Peyer's patch (tissue), 4 donors: ENCODE data around the gene PSMG4. TPM values are rescaled to one million over a fixed set of nuclear protein-coding genes. Genes with fewer than 3 reads are reported as not detected.

ENCODE experiments used
- DNase-seq, 3 donors: peaks; one replicate each; pipeline ENCODE4 v3.0.0-alpha.2; 2017 to 2019
- H3K27ac ChIP-seq, 4 donors: fragments of 200-600 bp; sonication (generic); one replicate each; pipeline ENCODE4 v1.5.1; 2016 to 2019
- H3K27me3 ChIP-seq, 2 donors: fragments of 200-600 bp; sonication (generic); one replicate each; pipeline ENCODE4 v1.5.1; 2019
- H3K36me3 ChIP-seq, 3 donors: fragments of 200-600 bp; sonication (generic); one replicate each; pipeline ENCODE4 v1.5.1; 2016 to 2019
- H3K4me1 ChIP-seq, 4 donors: fragments of 200-600 bp; sonication (generic); one replicate each; pipeline ENCODE4 v1.5.1; 2016 to 2019
- H3K4me3 ChIP-seq, 4 donors: fragments of 200-600 bp; sonication (generic); 1 replicate in 3 of 4; 2 replicates in 1 of 4; pipeline ENCODE4 v1.5.1; 2016 to 2019; ENCODE audit warnings: mild to moderate bottlenecking in 1 of 4
- H3K9me3 ChIP-seq, 4 donors: fragments of 200-600 bp; sonication (generic); one replicate each; pipeline ENCODE4 v1.5.1; 2016 to 2019; ENCODE audit warnings: mild to moderate bottlenecking in 1 of 4
- POLR2A ChIP-seq, 2 donors: fragments of 450-650 bp; IDR thresholded peaks; one replicate each; pipeline ENCODE4 v1.5.1; 2017; ENCODE audit warnings: antibody characterized with exemption in 2 of 2, mild to moderate bottlenecking in 2 of 2, moderate library complexity in 2 of 2
- total RNA-seq, 4 donors: library from RNA; depleted of rRNA; stranded (reverse); fragments of >200 nt; gene quantifications; one replicate each; pipeline ENCODE4 v1.1.0, GENCODE V29; 2016
- TF ChIP-seq, protein P1 (sequence below), 6 experiments: fragments of 450-650 bp in 4 of 6; fragments of 200-600 bp in 2 of 6; sonication (generic) in 1 of 6; IDR thresholded peaks; one replicate each; pipeline ENCODE4 v1.5.1; 2017 to 2019; ENCODE audit warnings: antibody characterized with exemption in 6 of 6, mild to moderate bottlenecking in 3 of 6, moderate library complexity in 1 of 6

PSMG4 gene
- total RNA-seq, 4 donors from 2014 or later: 6.6 to 16.8 (median 15.9) TPM

DNA sequence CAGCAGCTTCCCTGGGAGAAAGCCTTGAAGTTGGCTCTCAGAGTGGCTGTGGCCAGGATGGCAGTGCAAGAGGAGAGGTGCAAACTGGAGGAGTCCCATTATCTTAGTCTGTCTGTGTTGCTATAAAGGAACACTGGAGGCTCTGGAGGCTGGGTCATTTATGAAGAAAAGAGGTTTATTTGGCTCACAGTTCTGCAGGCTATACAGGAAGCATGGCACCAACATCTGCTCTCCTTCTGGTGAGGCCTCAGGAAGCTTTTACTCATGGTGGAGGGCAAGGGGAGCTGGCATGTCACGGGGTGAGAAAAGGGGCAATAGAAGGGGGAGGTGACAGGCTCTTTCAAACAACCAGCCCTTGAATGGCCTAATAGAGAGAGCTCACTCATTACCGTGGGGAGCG is 47.1 kb downstream of the PSMG4 start:
- no peaks in the 10 kb centered on the region for H3K27me3 ChIP-seq
- H3K27ac ChIP-seq: no peak overlapping the region
- H3K36me3 ChIP-seq: peaks cover 0 to 23% (median 0%) of the 10 kb centered on the region in 3 donors
- DNase-seq: peak in 1 of 3 donors; percentile 8
- H3K4me1 ChIP-seq: no peaks in the 10 kb centered on the region
- no peak for TF ChIP-seq POLR2A (IDR thresholded peaks at IDR 0.05)
- TF ChIP-seq, protein P1, sequence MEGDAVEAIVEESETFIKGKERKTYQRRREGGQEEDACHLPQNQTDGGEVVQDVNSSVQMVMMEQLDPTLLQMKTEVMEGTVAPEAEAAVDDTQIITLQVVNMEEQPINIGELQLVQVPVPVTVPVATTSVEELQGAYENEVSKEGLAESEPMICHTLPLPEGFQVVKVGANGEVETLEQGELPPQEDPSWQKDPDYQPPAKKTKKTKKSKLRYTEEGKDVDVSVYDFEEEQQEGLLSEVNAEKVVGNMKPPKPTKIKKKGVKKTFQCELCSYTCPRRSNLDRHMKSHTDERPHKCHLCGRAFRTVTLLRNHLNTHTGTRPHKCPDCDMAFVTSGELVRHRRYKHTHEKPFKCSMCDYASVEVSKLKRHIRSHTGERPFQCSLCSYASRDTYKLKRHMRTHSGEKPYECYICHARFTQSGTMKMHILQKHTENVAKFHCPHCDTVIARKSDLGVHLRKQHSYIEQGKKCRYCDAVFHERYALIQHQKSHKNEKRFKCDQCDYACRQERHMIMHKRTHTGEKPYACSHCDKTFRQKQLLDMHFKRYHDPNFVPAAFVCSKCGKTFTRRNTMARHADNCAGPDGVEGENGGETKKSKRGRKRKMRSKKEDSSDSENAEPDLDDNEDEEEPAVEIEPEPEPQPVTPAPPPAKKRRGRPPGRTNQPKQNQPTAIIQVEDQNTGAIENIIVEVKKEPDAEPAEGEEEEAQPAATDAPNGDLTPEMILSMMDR (IDR thresholded peaks at IDR 0.05): no peak
- no peak overlapping the region for H3K4me3 ChIP-seq
- H3K9me3 ChIP-seq: no peaks in the 10 kb centered on the region

GRCh38 chr6:3306848-3307247 is 48.1 kb downstream of the PSMG4 start:
- no peak for TF ChIP-seq POLR2A (IDR thresholded peaks at IDR 0.05)
- TF ChIP-seq, protein P1 (IDR thresholded peaks at IDR 0.05): no peak
- peaks cover 0 to 23% (median 0%) of the 10 kb centered on the region in 3 donors for H3K36me3 ChIP-seq
- peak in 1 of 3 donors; percentile 31 for DNase-seq

GRCh38 chr6:3307436-3307835 is 48.7 kb downstream of the PSMG4 start:
- H3K4me1 ChIP-seq: no peaks in the 10 kb centered on the region
- DNase-seq: peak in 1 of 3 donors; percentile 11
- H3K4me3 ChIP-seq: no peak overlapping the region
- no peak overlapping the region for H3K27ac ChIP-seq
- no peaks in the 10 kb centered on the region for H3K27me3 ChIP-seq
- TF ChIP-seq, protein P1 (IDR thresholded peaks at IDR 0.05): no peak
- TF ChIP-seq POLR2A (IDR thresholded peaks at IDR 0.05): no peak
- H3K9me3 ChIP-seq: no peaks in the 10 kb centered on the region
- peaks cover 0 to 23% (median 0%) of the 10 kb centered on the region in 3 donors for H3K36me3 ChIP-seq

More at GRCh38 chr6:3306848-3307247, 48.1 kb downstream of the PSMG4 start:
- Histone ChIP-seq H3K27me3 (no peaks in the 10 kb centered on the region), H3K9me3 (no peaks in the 10 kb centered on the region), H3K4me3 (no peak overlapping the region), H3K4me1 (no peaks in the 10 kb centered on the region), H3K27ac (no peak overlapping the region)

DNA sequence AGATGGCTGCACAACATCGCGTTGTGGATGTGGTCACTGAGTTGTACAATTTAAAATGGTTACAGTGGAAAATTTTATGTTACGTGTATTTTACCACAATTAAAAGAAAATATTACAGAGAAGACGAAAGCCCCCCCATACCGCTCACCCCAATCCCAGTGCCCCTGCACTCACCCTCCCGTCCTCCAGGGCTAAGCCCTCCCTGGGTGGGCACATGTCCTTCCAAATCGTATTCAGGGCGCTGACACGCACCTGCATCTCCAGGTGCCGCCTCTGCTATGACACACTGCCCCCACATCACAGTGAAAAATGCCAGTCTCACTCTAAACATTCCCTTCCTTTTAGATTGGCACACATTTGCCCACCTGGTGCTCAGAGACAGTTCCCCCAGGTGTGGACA is 49.4 kb downstream of the PSMG4 start:
- no peaks in the 10 kb centered on the region for H3K4me1 ChIP-seq
- peak in 1 of 3 donors; percentile 35 for DNase-seq
- TF ChIP-seq, protein P1 (IDR thresholded peaks at IDR 0.05): no peak
- no peak for TF ChIP-seq POLR2A (IDR thresholded peaks at IDR 0.05)
- H3K27me3 ChIP-seq: no peaks in the 10 kb centered on the region
- peaks cover 0 to 23% (median 0%) of the 10 kb centered on the region in 3 donors for H3K36me3 ChIP-seq
- no peaks in the 10 kb centered on the region for H3K9me3 ChIP-seq
- no peak overlapping the region for H3K27ac ChIP-seq
- H3K4me3 ChIP-seq: no peak overlapping the region

- TF ChIP-seq, protein P1 (IDR thresholded peaks at IDR 0.05): no peak
- no peak for TF ChIP-seq POLR2A (IDR thresholded peaks at IDR 0.05)
- Histone ChIP-seq H3K4me3 (no peak overlapping the region), H3K27me3 (no peaks in the 10 kb centered on the region), H3K27ac (no peak overlapping the region), H3K36me3 (peaks cover 0 to 27% (median 0%) of the 10 kb centered on the region in 3 donors), H3K9me3 (no peaks in the 10 kb centered on the region), H3K4me1 (no peaks in the 10 kb centered on the region)
- DNase-seq: no peak
Observed at GRCh38 chr6:3309391-3310050, 50.8 kb downstream of the PSMG4 start.
